ENCODE measurements around the gene EFHD1. TPM values are rescaled to one million over a fixed set of nuclear protein-coding genes. Genes with fewer than 3 reads are reported as not detected.

The EFHD1 gene
- total and polyA plus RNA-seq, 2 experiments from 2014 or later: 3.4 to 6.4 TPM

GRCh38 chr2:232707076-232707475 lies 73.7 kb downstream of the EFHD1 start:
- Histone ChIP-seq H3K4me2 (no peak overlapping the region), H3K79me2 (replicated peaks; ENCODE audit: insufficient read depth) (peaks cover 96% of the 10 kb centered on the region), H3K9me2 (ENCODE audit: insufficient read depth) (no peaks in the 10 kb centered on the region), H4K20me1 (replicated peaks; ENCODE audit: insufficient read depth) (peaks cover 27% of the 10 kb centered on the region), H3F3A (replicated peaks; ENCODE audit: low read depth) (no peaks in the 10 kb centered on the region), H3K4me3 (no peak overlapping the region), H3K36me3 (ENCODE audit: insufficient read depth) (peaks cover 3% of the 10 kb centered on the region; the same call in 1 of the 2 replicates), H3K4me1 (ENCODE audit: insufficient read depth) (no peaks in the 10 kb centered on the region), H3K27me3 (ENCODE audit: insufficient read depth) (no peaks in the 10 kb centered on the region), H3K27ac (ENCODE audit: low read depth) (no peak overlapping the region; the same call in 1 of the 2 replicates), H2AFZ (no peak overlapping the region)
- Mint-ChIP-seq H3K4me3 (no peak overlapping the region), H3K9me3 (no peaks in the 10 kb centered on the region; the same call in 2 of the 3 replicates), H3K27ac (no peak overlapping the region), H3K4me1 (no peaks in the 10 kb centered on the region), H3K27me3 (ENCODE audit: insufficient read depth, low read depth, poor library complexity) (peaks cover 4% of the 10 kb centered on the region), H3K36me3 (ENCODE audit: low read depth) (peaks cover 47% of the 10 kb centered on the region)
- ATAC-seq: no peak
- DNase-seq (ENCODE audit: low spot score): no peak
- TF ChIP-seq CREB1 (CRISPR knock-in tag; IDR thresholded peaks at IDR 0.05; ENCODE audit: low read depth) (no peak), ZNF114 (CRISPR knock-in tag; IDR thresholded peaks at IDR 0.05) (no peak), NANOG (IDR thresholded peaks at IDR 0.05; ENCODE audit: borderline replicate concordance) (no peak), EZH2 (IDR thresholded peaks at IDR 0.05; ENCODE audit: low read depth, unreplicated experiment) (no peak), JUNB (IDR thresholded peaks at IDR 0.05; ENCODE audit: unreplicated experiment) (no peak), ZNF462 (CRISPR knock-in tag; IDR thresholded peaks at IDR 0.05) (no peak), REST (IDR thresholded peaks at IDR 0.05; ENCODE audit: unreplicated experiment) (no peak), STAT1 (IDR thresholded peaks at IDR 0.05; ENCODE audit: unreplicated experiment) (no peak), ETS1 (IDR thresholded peaks at IDR 0.05) (no peak), POLR2AphosphoS5 (IDR thresholded peaks at IDR 0.05; ENCODE audit: low read depth) (no peak), CTCF (conservative IDR thresholded peaks at IDR 0.05; ENCODE audit: low read depth in 2 of 2) (no peak)

Measured in GM23338 (cell line).